Parathyroid adenoma (tissue), 2 donors: ENCODE data around the gene BGLAP.

Experiments
- H2AFZ ChIP-seq: fragments of 300-600 bp; sonication (generic); one replicate; pipeline ENCODE4 v1.7.0; 2017; ENCODE audit warnings: antibody characterized with exemption, mild to moderate bottlenecking
- H3K27ac ChIP-seq: fragments of 300-600 bp; sonication (generic); one replicate; pipeline ENCODE4 v1.7.0; 2017
- H3K27me3 ChIP-seq: fragments of 300-600 bp; sonication (generic); one replicate; pipeline ENCODE4 v1.7.0; 2017; ENCODE audit warnings: low read length; ENCODE audit not compliant: control insufficient read depth, insufficient read depth
- H3K36me3 ChIP-seq: fragments of 300-600 bp; sonication (generic); one replicate; pipeline ENCODE4 v1.7.0; 2017; ENCODE audit warnings: low read length; ENCODE audit not compliant: control insufficient read depth, insufficient read depth
- H3K4me1 ChIP-seq: fragments of 300-600 bp; sonication (generic); one replicate; pipeline ENCODE4 v1.7.0; 2017; ENCODE audit warnings: control low read depth
- H3K4me2 ChIP-seq: fragments of 300-600 bp; sonication (generic); one replicate; pipeline ENCODE4 v1.7.0; 2017; ENCODE audit warnings: low read length
- H3K4me3 ChIP-seq: fragments of 300-600 bp; sonication (generic); one replicate; pipeline ENCODE4 v1.7.0; 2017; ENCODE audit warnings: low read depth, low read length
- H3K79me2 ChIP-seq: fragments of 300-600 bp; sonication (generic); one replicate; pipeline ENCODE4 v1.7.0; 2017; ENCODE audit warnings: control low read depth
- H3K9ac ChIP-seq: fragments of 300-600 bp; sonication (generic); one replicate; pipeline ENCODE4 v1.7.0; 2017; ENCODE audit warnings: mild to moderate bottlenecking
- H3K9me3 ChIP-seq: fragments of 300-600 bp; sonication (generic); one replicate; pipeline ENCODE4 v1.7.0; 2017; ENCODE audit warnings: low read length; ENCODE audit not compliant: control insufficient read depth
- TF ChIP-seq, protein P1 (sequence below): fragments of 300-600 bp; sonication (generic); IDR thresholded peaks from one replicate; pipeline ENCODE4 v1.7.0; 2017; ENCODE audit warnings: antibody characterized with exemption, mild to moderate bottlenecking
- donor health status: primary hyperparathyroidism.

BGLAP gene

DNA sequence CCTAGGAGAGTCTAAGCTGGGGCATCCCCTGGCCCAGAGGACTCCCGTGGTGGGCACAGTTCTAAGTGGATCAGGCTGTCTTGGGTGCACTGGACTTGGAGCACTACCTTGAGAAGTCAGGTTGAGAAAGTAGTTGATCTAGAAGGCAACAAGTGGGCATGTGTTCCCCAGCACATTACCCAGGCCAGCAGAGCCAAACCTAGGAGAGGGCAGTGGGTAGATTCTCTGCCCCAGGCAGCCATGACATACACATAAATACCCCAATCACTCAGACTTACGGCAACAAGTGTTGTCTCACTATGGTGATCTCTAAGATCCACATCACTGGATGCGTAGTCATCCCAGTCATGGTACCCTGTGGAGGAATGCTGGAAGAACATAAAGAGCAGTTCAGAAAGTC lies 30.7 kb upstream of the BGLAP start:
- no peaks in the 10 kb centered on the region for H3K36me3 ChIP-seq
- H3K27ac ChIP-seq: no peak overlapping the region

DNA sequence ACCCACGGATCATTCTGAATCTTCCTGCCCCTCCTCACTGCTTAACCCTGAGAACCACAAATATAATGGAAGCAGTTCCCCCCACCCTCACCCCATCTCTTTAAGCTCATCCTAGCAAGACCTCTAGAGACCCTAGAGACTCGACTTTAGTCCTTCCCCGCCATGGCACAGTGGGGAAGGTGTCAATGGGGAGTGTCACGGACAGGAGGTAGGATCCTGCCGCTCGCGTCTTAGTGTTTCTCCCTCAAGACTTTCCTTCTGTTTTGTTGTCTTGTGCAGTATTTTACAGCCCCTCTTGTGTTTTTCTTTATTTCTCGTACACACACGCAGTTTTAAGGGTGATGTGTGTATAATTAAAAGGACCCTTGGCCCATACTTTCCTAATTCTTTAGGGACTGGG lies 29.9 kb upstream of the BGLAP start:
- peak overlapping the region; percentile 92 for H3K4me3 ChIP-seq
- H3K4me1 ChIP-seq: no peaks in the 10 kb centered on the region
- no peak overlapping the region for H3K9ac ChIP-seq
- TF ChIP-seq, protein P1, sequence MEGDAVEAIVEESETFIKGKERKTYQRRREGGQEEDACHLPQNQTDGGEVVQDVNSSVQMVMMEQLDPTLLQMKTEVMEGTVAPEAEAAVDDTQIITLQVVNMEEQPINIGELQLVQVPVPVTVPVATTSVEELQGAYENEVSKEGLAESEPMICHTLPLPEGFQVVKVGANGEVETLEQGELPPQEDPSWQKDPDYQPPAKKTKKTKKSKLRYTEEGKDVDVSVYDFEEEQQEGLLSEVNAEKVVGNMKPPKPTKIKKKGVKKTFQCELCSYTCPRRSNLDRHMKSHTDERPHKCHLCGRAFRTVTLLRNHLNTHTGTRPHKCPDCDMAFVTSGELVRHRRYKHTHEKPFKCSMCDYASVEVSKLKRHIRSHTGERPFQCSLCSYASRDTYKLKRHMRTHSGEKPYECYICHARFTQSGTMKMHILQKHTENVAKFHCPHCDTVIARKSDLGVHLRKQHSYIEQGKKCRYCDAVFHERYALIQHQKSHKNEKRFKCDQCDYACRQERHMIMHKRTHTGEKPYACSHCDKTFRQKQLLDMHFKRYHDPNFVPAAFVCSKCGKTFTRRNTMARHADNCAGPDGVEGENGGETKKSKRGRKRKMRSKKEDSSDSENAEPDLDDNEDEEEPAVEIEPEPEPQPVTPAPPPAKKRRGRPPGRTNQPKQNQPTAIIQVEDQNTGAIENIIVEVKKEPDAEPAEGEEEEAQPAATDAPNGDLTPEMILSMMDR: no peak
- no peaks in the 10 kb centered on the region for H3K36me3 ChIP-seq
- peak overlapping the region; percentile 96 for H2AFZ ChIP-seq
- H3K4me2 ChIP-seq: peak overlapping the region; percentile 99
- no peaks in the 10 kb centered on the region for H3K9me3 ChIP-seq
- H3K79me2 ChIP-seq: peaks cover 4% of the 10 kb centered on the region
- no peaks in the 10 kb centered on the region for H3K27me3 ChIP-seq
- H3K27ac ChIP-seq: peak overlapping the region; percentile 97

More for the DNA sequence above, 30.7 kb upstream of the BGLAP start:
- Histone ChIP-seq H2AFZ (no peak overlapping the region), H3K27me3 (no peaks in the 10 kb centered on the region), H3K4me1 (no peaks in the 10 kb centered on the region), H3K79me2 (peaks cover 4% of the 10 kb centered on the region), H3K9me3 (no peaks in the 10 kb centered on the region), H3K4me3 (no peak overlapping the region), H3K4me2 (no peak overlapping the region), H3K9ac (no peak overlapping the region)
- TF ChIP-seq, protein P1: no peak

DNA sequence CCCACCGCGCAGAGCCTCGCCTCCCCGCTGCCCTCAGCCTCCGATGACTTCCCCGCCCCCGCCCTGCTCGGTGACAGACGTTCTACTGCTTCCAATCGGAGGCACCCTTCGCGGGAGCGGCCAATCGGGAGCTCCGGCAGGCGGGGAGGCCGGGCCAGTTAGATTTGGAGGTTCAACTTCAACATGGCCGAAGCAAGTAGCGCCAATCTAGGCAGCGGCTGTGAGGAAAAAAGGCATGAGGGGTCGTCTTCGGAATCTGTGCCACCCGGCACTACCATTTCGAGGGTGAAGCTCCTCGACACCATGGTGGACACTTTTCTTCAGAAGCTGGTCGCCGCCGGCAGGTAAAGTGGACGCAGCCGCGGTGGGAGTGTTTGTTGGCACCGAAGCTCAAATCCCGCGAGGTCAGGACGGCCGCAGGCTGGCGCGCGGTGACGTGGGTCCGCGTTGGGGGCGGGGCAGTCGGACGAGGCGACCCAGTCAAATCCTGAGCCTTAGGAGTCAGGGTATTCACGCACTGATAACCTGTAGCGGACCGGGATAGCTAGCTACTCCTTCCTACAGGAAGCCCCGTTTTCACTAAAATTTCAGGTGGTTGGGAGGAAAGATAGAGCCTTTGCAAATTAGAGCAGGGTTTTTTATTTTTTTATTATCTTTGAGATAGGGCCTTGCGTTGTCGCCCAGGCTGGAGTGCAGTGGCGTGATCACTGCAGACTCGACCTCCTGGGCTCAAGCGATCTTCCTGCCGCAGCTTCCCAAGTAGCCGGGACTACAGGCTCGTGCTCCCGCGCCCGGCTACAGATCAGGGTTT lies 28.9 kb upstream of the BGLAP start, which contains the start of gene PMF1:
PMF1 (plus strand) TSS at position 175 of the 811 bp plus-strand sequence; CDS start at position 184, 9 bp downstream.
- Histone ChIP-seq H2AFZ (peak within 1 kb of the TSS; percentile 96), H3K79me2 (peaks cover 4% of the 10 kb centered on the region), H3K27ac (peak within 1 kb of the TSS; percentile 97), H3K4me2 (peak within 1 kb of the TSS; percentile 99), H3K9ac (peak within 1 kb of the TSS; percentile 53), H3K4me1 (peaks cover 4% of the 10 kb centered on the region), H3K9me3 (no peaks in the 10 kb centered on the region), H3K36me3 (no peaks in the 10 kb centered on the region), H3K4me3 (peak within 1 kb of the TSS; percentile 92), H3K27me3 (no peaks in the 10 kb centered on the region)
- TF ChIP-seq, protein P1: no peak

DNA sequence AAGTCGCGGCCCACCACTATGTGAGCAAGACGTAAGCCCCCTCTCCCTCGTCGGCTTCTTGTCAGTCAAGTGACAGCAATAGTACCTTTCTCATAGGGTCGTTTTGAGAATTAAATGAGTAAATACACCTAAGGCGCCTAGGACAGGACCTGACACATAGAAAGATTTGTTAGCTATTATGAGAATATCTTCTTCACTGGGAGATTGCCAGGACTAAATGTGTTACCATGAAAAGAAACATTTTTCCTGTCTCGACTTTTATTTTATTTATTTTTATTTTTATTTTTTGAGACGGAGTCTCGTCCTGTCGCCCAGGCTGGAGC lies 28.4 kb upstream of the BGLAP start:
- Histone ChIP-seq H3K9ac (no peak overlapping the region), H3K79me2 (peaks cover 4% of the 10 kb centered on the region), H2AFZ (peak overlapping the region; percentile 96), H3K9me3 (no peaks in the 10 kb centered on the region), H3K27ac (peak overlapping the region; percentile 97), H3K27me3 (no peaks in the 10 kb centered on the region), H3K4me3 (peak overlapping the region; percentile 92), H3K4me2 (peak overlapping the region; percentile 99), H3K36me3 (no peaks in the 10 kb centered on the region), H3K4me1 (peaks cover 8% of the 10 kb centered on the region)
- TF ChIP-seq, protein P1: no peak
